Measurements from ENCODE around the gene GAST.

Gene GAST

DNA sequence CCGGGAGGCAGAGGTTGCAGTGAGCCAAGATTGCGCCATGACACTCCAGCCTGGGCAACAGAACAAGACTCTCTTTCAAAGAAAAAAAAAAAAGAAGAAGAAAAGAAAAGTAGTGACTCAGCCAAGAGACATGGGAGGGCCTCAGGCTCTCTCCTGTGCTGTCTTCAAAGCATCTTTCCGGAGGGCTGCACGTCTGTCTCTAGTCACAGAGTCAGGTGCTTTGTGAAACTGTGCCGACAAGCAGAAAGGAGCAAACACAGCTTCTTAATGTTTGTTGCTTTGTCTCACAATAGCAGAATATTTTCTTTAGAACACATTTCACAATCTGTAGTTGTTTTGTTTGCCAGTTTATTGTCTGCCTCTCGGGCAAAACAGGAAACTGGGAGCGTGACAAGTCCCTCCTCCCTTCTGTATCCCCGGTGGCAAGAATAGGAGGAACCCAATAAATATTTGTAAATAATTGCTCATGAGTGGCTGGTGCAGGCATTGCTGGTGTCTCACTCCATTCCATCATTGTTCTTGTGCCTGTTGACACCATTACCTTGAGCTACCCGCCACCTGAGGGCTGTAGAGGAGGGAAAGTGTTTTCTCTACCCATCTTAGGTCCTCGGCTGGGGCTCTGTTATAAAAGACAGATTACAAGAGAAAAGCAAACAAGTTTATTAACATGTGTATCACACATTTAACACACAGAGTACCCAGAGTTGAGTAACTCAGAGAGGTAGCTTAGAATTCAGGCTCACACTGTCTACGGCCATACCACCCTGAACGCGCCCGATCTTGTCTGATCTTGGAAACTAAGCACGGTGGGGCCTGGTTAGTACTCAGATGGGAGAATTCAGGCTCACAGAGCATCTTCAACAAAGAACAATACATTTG is 5.5 kb downstream of the GAST start:
- DNase-seq, result no peak

- no peak for DNase-seq
Observed at GRCh38 chr17:41718287-41718645, 6.1 kb downstream of the GAST start.

DNA sequence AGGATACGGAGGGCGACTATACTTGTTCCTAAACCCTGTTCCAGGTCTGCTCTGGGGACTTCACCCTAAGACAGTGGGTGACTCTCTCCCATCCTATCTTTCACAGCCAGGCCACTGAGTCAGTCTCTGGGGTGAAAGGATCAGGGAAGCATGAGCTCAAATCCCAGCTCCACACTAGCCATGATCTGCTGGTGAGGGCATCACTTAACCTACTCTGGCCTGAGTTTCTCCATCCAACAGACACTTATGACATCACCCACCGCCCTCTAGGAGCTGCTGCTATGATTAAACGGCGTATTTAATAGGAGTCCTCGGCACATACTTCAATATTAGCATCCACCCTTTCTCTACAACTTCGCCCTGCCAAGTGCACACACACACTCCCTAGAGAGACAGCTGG is 10.1 kb downstream of the GAST start:
- no peak for DNase-seq

DNA sequence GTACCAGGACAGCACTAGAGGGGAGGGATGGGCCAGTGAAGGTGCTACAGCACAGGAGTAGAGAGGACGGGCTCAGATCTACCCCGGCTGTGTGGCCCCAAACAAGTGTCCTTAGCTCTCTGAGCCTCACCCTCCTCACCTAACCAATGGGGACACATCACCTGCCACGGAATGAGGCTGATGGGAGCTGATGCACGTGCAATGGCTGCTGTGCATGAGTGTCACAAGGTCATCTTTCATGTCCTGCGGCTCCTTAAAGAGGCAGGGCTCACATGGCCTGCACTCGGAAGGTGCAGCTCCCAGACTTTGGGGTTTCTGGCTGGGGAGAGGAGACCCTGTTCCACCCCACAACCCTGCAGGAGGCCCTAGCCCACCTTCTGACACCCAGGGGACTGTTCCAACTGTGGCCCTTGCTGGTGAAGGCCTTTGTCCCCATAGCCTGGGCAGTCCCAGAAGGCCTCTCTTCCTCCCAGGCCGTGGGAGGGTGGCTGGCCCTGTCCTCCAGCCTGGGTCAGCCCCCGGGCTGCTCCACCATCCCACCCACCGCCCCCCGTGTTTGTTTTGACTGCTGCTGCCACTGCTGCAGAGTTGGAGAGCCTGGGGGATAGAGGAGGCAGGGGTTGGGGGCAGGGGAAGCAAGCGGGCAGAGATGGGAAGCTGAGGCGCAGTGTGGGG is 11.8 kb downstream of the GAST start:
- no peak for DNase-seq

- DNase-seq, result no peak
Observed at GRCh38 chr17:41724476-41725050, 12.4 kb downstream of the GAST start.

GRCh38 chr17:41725134-41725533 is 13.0 kb downstream of the GAST start:
- DNase-seq, result no peak

- DNase-seq, result no peak
Observed at GRCh38 chr17:41728056-41728455, 15.9 kb downstream of the GAST start.

DNA sequence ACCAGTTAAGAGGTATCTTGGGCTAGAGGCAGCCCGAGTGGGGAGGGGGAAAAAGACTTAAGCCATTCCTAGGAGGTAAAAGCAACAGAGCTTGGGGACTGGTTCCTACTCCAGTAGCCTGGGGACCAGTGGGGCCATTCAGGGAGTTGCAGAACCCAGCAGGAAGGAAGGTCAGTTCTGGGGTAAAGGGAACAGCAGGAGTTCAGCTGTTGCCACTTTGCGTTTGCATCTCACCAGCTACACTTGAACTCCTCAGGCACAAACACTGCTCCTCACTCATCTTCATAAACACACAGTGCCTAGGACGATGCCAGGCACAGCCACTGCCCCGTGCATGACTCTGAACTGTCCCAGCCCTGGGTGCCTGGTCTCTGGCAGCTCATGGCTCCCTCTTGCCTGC is 18.3 kb downstream of the GAST start:
- no peak for DNase-seq

DNA sequence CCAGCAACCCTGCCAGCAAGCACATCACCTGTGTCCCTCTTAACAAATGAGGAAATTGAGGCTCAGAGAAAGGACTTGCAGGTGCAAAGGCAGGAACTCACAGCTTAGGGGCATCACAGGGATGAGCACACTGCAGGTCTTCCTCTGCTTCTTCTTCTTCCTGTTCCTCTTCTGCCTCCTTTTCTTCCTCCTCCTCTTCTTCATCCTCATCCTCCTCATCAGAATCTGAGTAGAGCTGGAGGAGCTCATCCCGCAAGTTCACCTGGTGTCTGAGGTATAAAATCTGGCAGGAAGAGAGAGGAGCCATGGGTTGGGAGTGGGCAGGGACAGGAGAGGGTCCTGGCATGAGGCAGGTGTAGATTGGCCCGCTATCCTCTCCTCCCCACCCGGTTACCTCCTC is 19.7 kb downstream of the GAST start:
- no peak for DNase-seq

DNA sequence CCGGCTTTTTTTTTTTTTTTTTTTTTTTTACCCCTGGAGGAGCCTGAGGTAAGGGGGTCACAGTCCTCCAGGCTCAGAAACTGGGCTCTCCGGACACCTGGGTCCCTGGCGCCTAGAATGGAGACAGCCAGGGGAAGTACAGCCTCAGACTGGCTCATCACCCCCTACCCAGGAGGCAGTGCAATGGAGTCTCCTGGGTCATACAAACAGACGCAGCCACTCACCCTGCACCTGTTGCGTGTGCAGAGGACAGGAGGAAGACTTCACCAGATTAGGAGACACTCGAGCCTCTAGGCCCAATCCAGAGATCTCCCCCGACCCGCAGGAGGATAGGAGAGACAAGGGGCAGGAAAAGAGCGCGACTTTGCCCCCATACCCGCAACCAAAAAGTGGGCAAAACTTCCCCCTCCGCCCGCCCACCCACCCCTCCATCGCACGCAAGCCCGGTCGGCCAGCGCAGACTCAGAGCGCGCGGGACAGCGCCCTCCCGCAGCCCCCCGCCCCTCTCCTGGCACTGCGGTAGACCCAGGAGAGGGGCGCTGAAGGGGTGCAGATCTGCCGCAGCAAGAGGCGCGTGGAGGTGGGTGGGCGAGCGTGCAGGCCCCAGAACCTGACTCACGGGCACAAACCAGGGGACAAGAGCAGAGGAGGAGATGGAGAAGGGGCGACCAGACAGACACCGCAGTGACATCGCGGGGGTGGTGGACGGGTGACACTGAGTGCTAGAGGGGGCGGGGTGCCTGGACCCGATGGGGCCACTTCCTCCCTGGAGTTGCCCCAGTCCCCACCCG is 21.4 kb downstream of the GAST start:
- no peak for DNase-seq

DNA sequence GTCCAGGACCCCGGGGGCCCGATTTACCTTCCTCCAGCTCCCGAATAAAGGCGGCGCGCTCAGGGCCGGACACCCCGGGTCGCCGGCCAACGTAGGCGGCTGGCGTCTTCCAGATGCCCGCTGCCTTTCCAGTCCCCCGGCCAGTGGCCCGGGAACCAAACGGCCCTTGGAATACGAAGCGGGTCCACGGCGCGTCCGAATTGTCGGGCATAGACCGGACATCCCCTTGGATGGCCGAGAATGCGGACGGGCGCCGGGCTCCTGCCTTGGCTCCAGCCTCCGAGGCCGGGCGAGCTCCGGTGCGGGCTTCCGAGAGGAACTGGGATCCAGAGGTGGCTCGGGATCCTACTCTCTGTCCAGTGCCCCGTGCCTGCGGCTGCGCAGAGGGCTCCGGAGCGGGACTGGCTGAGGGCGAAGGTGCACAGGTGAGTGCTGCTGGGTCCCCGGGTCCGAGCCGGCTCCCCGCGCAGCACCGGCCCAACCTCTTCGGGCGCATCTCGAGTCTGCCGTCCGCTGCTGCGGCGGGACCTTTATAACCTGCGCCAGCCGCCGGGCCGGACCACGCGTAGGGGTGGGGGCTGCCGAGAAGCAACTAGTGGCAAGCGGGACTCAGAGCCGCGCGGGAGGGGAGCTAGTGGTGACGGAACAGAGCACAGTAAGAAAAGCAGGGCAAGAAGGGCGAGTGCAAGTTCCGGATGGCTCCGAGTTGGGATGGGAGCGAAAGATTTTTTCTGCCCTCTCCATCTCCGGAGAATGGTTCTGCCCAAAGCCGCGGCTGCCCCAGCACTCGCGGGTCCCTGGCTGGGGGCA is 22.2 kb downstream of the GAST start, which contains the start of gene HAP1:
HAP1 (minus strand) TSS at position 505 of the 810 bp plus-strand sequence; CDS start at position 496, 9 bp downstream.
- DNase-seq, result no peak

GRCh38 chr17:41734949-41735313 is 22.8 kb downstream of the GAST start:
- DNase-seq, result no peak

DNA sequence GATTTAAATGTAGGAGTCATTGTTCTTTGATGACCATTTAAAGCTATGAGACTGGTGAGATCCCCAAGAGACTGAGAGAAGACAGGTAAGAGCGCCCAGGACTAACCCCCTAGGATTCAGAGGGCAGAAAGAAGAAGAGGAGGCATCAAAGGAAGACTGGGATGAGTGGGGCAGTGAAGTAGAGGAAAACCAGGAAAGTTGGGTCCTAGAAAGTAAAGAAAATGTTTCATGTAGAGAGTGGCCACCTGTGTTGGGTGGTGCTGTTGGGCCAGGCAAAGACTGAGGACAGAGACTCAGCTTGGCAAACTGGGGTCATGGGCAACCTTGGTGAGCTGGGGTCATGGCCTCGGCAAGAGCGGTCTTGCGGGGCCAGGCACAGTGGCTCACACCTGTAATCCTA is 23.6 kb downstream of the GAST start:
- no peak for DNase-seq

GRCh38 chr17:41736983-41737679 is 25.0 kb downstream of the GAST start:
- no peak for DNase-seq

GRCh38 chr17:41737680-41738023 is 25.5 kb downstream of the GAST start:
- no peak for DNase-seq

DNA sequence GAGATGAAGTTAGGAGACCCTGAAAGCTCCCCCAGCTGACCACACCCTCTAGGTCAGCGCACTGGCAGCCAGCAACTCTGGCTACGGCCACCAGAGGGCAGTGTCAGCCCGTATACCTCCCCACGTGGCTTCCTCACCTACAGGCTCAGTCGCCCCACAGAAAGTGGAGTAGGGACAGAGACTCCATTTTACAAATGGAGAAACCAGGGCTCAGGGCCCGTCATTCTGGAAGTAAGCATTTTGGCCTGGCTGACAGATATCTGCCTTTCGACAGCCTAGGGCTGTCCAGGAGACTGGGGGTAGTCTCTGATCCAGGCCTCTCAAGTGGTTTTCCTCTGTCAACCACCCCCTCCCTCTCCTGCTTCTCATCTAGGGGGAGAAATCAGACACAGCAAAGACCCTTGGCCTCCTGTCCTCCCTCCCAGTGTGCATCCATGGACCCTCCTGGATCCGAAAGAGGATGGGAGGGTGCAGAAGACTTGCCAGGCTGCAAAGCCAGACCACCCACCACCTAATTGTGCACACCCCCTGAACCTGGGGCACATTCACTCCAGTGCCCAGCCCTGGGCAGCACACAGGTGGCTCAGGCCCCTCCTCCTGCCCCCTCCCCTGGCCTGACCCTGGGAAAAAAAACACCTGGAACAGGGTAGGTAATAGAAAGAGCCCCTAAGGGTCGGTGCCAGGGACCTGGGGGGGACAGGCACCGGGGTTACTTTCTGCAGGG is 26.1 kb downstream of the GAST start:
- DNase-seq, result peak; percentile 55

- DNase-seq, result no peak
Observed at GRCh38 chr17:41738801-41739112, 26.6 kb downstream of the GAST start.

GRCh38 chr17:41739661-41740352 is 27.7 kb downstream of the GAST start:
- DNase-seq, result no peak

- no peak for DNase-seq
Observed at GRCh38 chr17:41740506-41740905, 28.4 kb downstream of the GAST start.

DNA sequence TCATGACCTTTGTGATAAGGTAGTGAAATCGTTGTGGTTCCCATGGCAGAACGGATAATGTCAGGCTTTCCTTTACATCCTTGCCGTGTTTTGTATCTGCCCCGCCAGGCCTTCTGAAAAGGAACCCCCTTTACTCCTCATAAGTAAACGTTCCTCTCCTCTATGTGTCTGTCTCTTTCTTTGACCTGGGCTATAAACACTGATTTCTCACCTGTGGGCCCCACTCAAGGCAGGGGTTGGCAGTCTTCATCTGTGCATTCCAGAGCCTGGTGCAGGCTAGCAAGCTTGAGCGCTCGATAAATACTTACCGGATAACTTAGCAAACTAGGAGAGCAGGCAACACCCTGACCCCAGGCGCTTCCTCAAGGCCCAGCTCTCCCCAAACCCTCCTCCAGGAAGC is 29.6 kb downstream of the GAST start:
- DNase-seq, result no peak

GRCh38 chr17:41748275-41748674 is 36.1 kb downstream of the GAST start:
- DNase-seq, result no peak

All from NK-92 treated with Interleukin-12 subunit alpha and Interleukin-12 subunit beta, amount 100 ng/mL, for 24 hours (cell line).